ENCODE results near the gene QRFP. TPM values are rescaled to one million over a fixed set of nuclear protein-coding genes. Genes with fewer than 3 reads are reported as not detected.

Gene QRFP
- polyA plus RNA-seq, 1 donor (not counting 4 experiments of a cell fraction or from before 2014, with no cell fraction given), result not detected

GRCh38 chr9:130872912-130873503 is 23.6 kb downstream of the QRFP start:
- no peak overlapping the region for H3K4me3 ChIP-seq (ENCODE audit: control insufficient read depth in 2 of 3, extremely low read depth in 1 of 3, insufficient read depth in 2 of 3, low read depth in 1 of 3, low read length in 3 of 3)
- no peak overlapping the region for H3K4me2 ChIP-seq (ENCODE audit: control insufficient read depth, extremely low read depth, insufficient read depth, low read depth, low read length)
- no peak overlapping the region for H2AFZ ChIP-seq (ENCODE audit: control insufficient read depth, low read length)
- no peak overlapping the region for H3K27ac ChIP-seq (ENCODE audit: control insufficient read depth, insufficient read depth, low read length)
- H3K9ac ChIP-seq (ENCODE audit: control insufficient read depth, extremely low read depth, insufficient read depth, low read length), result no peak overlapping the region
- no peaks in the 10 kb centered on the region for H3K9me3 ChIP-seq (ENCODE audit: control insufficient read depth, low read depth, low read length)
- H3K79me2 ChIP-seq (ENCODE audit: control insufficient read depth, insufficient read depth, low read length), result peaks cover 6% of the 10 kb centered on the region
- DNase-seq (ENCODE audit: low read depth, low spot score) (no peak), FAIRE-seq (no peak)
- TF ChIP-seq EZH2 (IDR thresholded peaks at IDR 0.05; ENCODE audit: low read length) (no peak), CTCF (optimal IDR thresholded peaks at IDR 0.05 in 1 of 3, IDR thresholded peaks at IDR 0.05 in 1 of 3, conservative IDR thresholded peaks at IDR 0.05 in 1 of 3; ENCODE audit: extremely low read depth in 1 of 3, insufficient read depth in 2 of 3, low read length in 3 of 3) (no peak)
- peaks cover 4% of the 10 kb centered on the region for H4K20me1 ChIP-seq (ENCODE audit: control insufficient read depth, extremely low read depth, insufficient read depth, low read length)
- no peaks in the 10 kb centered on the region for H3K9me1 ChIP-seq (ENCODE audit: control insufficient read depth, extremely low read depth, insufficient read depth, low read length)
- no peaks in the 10 kb centered on the region for H3K4me1 ChIP-seq (ENCODE audit: control insufficient read depth, extremely low read depth, insufficient read depth, low read length)
- peaks cover 23 to 35% of the 10 kb centered on the region in 2 experiments for H3K36me3 ChIP-seq (ENCODE audit: control insufficient read depth in 2 of 2, extremely low read depth in 1 of 2, insufficient read depth in 2 of 2, low read length in 2 of 2)
- no peaks in the 10 kb centered on the region for H3K27me3 ChIP-seq (ENCODE audit: control insufficient read depth, extremely low read depth, insufficient read depth, low read length)
- dilution Hi-C loops (cut with MboI; ENCODE audit: extremely low pct_ligation_motif_present, low sequenced_read_pairs), result no loop called here

GRCh38 chr9:130872508-130872907 is 24.1 kb downstream of the QRFP start:
- DNase-seq (ENCODE audit: low read depth, low spot score), result no peak
- no peak overlapping the region for H3K4me2 ChIP-seq (ENCODE audit: control insufficient read depth, extremely low read depth, insufficient read depth, low read depth, low read length)
- H3K9me3 ChIP-seq (ENCODE audit: control insufficient read depth, low read depth, low read length), result no peaks in the 10 kb centered on the region
- no peaks in the 10 kb centered on the region for H3K4me1 ChIP-seq (ENCODE audit: control insufficient read depth, extremely low read depth, insufficient read depth, low read length)
- H3K4me3 ChIP-seq (ENCODE audit: control insufficient read depth in 2 of 3, extremely low read depth in 1 of 3, insufficient read depth in 2 of 3, low read depth in 1 of 3, low read length in 3 of 3), result no peak overlapping the region
- dilution Hi-C loops (cut with MboI; ENCODE audit: extremely low pct_ligation_motif_present, low sequenced_read_pairs), result no loop called here
- H4K20me1 ChIP-seq (ENCODE audit: control insufficient read depth, extremely low read depth, insufficient read depth, low read length), result peaks cover 4% of the 10 kb centered on the region
- H3K79me2 ChIP-seq (ENCODE audit: control insufficient read depth, insufficient read depth, low read length), result peaks cover 7% of the 10 kb centered on the region
- no peaks in the 10 kb centered on the region for H3K27me3 ChIP-seq (ENCODE audit: control insufficient read depth, extremely low read depth, insufficient read depth, low read length)
- H3K9ac ChIP-seq (ENCODE audit: control insufficient read depth, extremely low read depth, insufficient read depth, low read length), result no peak overlapping the region
- no peak overlapping the region for H2AFZ ChIP-seq (ENCODE audit: control insufficient read depth, low read length)
- H3K27ac ChIP-seq (ENCODE audit: control insufficient read depth, insufficient read depth, low read length), result no peak overlapping the region
- peaks cover 24 to 37% of the 10 kb centered on the region in 2 experiments for H3K36me3 ChIP-seq (ENCODE audit: control insufficient read depth in 2 of 2, extremely low read depth in 1 of 2, insufficient read depth in 2 of 2, low read length in 2 of 2)
- no peaks in the 10 kb centered on the region for H3K9me1 ChIP-seq (ENCODE audit: control insufficient read depth, extremely low read depth, insufficient read depth, low read length)
- FAIRE-seq, result no peak
- TF ChIP-seq CTCF (optimal IDR thresholded peaks at IDR 0.05 in 1 of 3, IDR thresholded peaks at IDR 0.05 in 1 of 3, conservative IDR thresholded peaks at IDR 0.05 in 1 of 3; ENCODE audit: extremely low read depth in 1 of 3, insufficient read depth in 2 of 3, low read length in 3 of 3), result no peak
- no peak for TF ChIP-seq EZH2 (IDR thresholded peaks at IDR 0.05; ENCODE audit: low read length)
